K562 (cell line): ENCODE measurements around the gene RFWD3. TPM values are rescaled to one million over a fixed set of nuclear protein-coding genes. Genes with fewer than 3 reads are reported as not detected.

Experiments
- ATF6 ChIP-seq: sonication (generic); formaldehyde crosslinking; IDR thresholded peaks from 2 replicates; pipeline ENCODE4 v1.4.0; 2020; ENCODE audit warnings: mild to moderate bottlenecking, missing genetic modification reagents
- ELF4 ChIP-seq: fragments of 450-650 bp; formaldehyde crosslinking; IDR thresholded peaks from 2 replicates; pipeline ENCODE4 v1.4.0; 2022; ENCODE audit warnings: missing genetic modification characterization
- REST ChIP-seq, 2 experiments: fragments of 450-650 bp; formaldehyde crosslinking in 1 of 2; IDR thresholded peaks; 2 replicates each; pipeline versions ENCODE4 v1.4.0 to v1.6.1; 2014 to 2020; ENCODE audit warnings: mild to moderate bottlenecking in 2 of 2, borderline replicate concordance in 1 of 2, low read depth in 1 of 2
- THRB ChIP-seq: fragments of 450-650 bp; formaldehyde crosslinking; conservative IDR thresholded peaks from 2 replicates; pipeline ENCODE4 v1.4.0; 2022; ENCODE audit warnings: mild to moderate bottlenecking, missing genetic modification characterization
- ZC3H11A ChIP-seq: IDR thresholded peaks from 2 replicates; pipeline ENCODE4 v1.6.1; 2012; ENCODE audit warnings: low read depth, low read length, improper control_type of control experiment
- polyA plus RNA-seq, 8 experiments: library from polyadenylated mRNA; depleted of rRNA in 4 of 8; stranded (reverse) in 5 of 8; unstranded in 3 of 8; fragments of >200 nt; fragmentation: Nextera tagmentation in 2 of 8; fragmentation: Illumina TruSeq in 1 of 8; extraction: Ambion mirVana in 2 of 8; extraction: Trizol in 1 of 8; gene quantifications; 2 replicates each; pipeline versions ENCODE4 v1.2.1 to v1.2.3, GENCODE V29; 2011 to 2014; ENCODE audit warnings: inconsistent platforms in 1 of 8, missing spikeins in 1 of 8
- total RNA-seq, 7 experiments: library from RNA; depleted of rRNA in 6 of 7; stranded (reverse); fragments of >200 nt in 6 of 7; fragmentation: Illumina TruSeq in 2 of 7; extraction: Trizol in 2 of 7; gene quantifications; 2 replicates each; pipeline versions ENCODE4 v1.2.1 to v1.2.3, GENCODE V29; 2011 to 2021; ENCODE audit warnings: low replicate concordance in 1 of 7

RFWD3 gene
- total and polyA plus RNA-seq, 9 of the 15 experiments (the other 6 are each of a cell fraction or from before 2014, with no cell fraction given): 20.8 to 121 (median 79.0) TPM

GRCh38 chr16:74606521-74607309, 60.0 kb downstream of the RFWD3 start, which contains the start of gene GLG1 (continued):
- no peak for TF ChIP-seq REST (IDR thresholded peaks at IDR 0.05; ENCODE audit: borderline replicate concordance)
- TF ChIP-seq REST (CRISPR knock-in tag; IDR thresholded peaks at IDR 0.05; ENCODE audit: low read depth): no peak
- TF ChIP-seq ZC3H11A: no peak
- no peak for TF ChIP-seq ELF4
- peak; percentile 72; the same call in 1 of the 2 replicates for TF ChIP-seq ATF6 (CRISPR knock-in tag)
- TF ChIP-seq THRB: no peak
